ENCODE data around the gene INVS.

- no peak for TF ChIP-seq NR1H2 (CRISPR knock-in tag; IDR thresholded peaks at IDR 0.05; ENCODE audit: borderline replicate concordance, low read depth)
- no peak for TF ChIP-seq ZNF749 (CRISPR knock-in tag; IDR thresholded peaks at IDR 0.05; ENCODE audit: borderline replicate concordance)
- TF ChIP-seq, protein P1, sequence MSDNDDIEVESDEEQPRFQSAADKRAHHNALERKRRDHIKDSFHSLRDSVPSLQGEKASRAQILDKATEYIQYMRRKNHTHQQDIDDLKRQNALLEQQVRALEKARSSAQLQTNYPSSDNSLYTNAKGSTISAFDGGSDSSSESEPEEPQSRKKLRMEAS (IDR thresholded peaks at IDR 0.05): no peak
- TF ChIP-seq POLR2A (IDR thresholded peaks at IDR 0.05; ENCODE audit: insufficient read depth in 1 of 2, low read depth in 2 of 2, low read length in 2 of 2): no peak
- no peak for TF ChIP-seq ZNF841 (CRISPR knock-in tag; IDR thresholded peaks at IDR 0.05; ENCODE audit: borderline replicate concordance)
- TF ChIP-seq, protein P2, sequence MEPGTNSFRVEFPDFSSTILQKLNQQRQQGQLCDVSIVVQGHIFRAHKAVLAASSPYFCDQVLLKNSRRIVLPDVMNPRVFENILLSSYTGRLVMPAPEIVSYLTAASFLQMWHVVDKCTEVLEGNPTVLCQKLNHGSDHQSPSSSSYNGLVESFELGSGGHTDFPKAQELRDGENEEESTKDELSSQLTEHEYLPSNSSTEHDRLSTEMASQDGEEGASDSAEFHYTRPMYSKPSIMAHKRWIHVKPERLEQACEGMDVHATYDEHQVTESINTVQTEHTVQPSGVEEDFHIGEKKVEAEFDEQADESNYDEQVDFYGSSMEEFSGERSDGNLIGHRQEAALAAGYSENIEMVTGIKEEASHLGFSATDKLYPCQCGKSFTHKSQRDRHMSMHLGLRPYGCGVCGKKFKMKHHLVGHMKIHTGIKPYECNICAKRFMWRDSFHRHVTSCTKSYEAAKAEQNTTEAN (CRISPR knock-in tag; conservative IDR thresholded peaks at IDR 0.05): no peak
- TF ChIP-seq ZBTB3 (CRISPR knock-in tag; IDR thresholded peaks at IDR 0.05; ENCODE audit: borderline replicate concordance, low read depth): no peak
- no peak for TF ChIP-seq ZNF10 (CRISPR knock-in tag; IDR thresholded peaks at IDR 0.05; ENCODE audit: borderline replicate concordance, low read depth)
Observed at GRCh38 chr9:100117316-100117715, 18.3 kb downstream of the INVS start.

Data from HepG2 (cell line).